ENCODE measurements around the gene ARL6IP1. TPM values are rescaled to one million over a fixed set of nuclear protein-coding genes. Genes with fewer than 3 reads are reported as not detected.
A peak's percentile ranks its signal among the peaks of the same experiment; 100 is the strongest.
"Not testable (repeated sequence)": the region's sequence is repeated elsewhere in the genome, so short reads cannot be mapped to it uniquely, and the experiment has no call there.

ARL6IP1 gene
- total and polyA plus RNA-seq, 8 donors, result 97.6 to 360 (median 214) TPM

- H3K4me3 ChIP-seq, result peak overlapping the region; percentile 78 to 79
- TF ChIP-seq CTCF (IDR thresholded peaks at IDR 0.05), result no peak
- peaks cover 36 to 52% of the 10 kb centered on the region in 2 donors for H3K4me1 ChIP-seq
- no peaks in the 10 kb centered on the region for H3K9me3 ChIP-seq
- no peaks in the 10 kb centered on the region for H3K27me3 ChIP-seq
- ATAC-seq, result no peak
- peak overlapping the region in 1 of 2 donors; percentile 89 for H3K27ac ChIP-seq
- DNase-seq, result no peak
- peaks cover 0 to 73% of the 10 kb centered on the region in 2 donors for H3K36me3 ChIP-seq
- intact Hi-C loops (cut with DNase I), result no loop called here
These were observed 12.4 kb downstream of the ARL6IP1 start for GRCh38 chr16:18788828-18789514.

- Histone ChIP-seq H3K4me1 (peaks cover 36 to 44% of the 10 kb centered on the region in 2 donors), H3K27ac (no peak overlapping the region), H3K4me3 (no peak overlapping the region), H3K27me3 (no peaks in the 10 kb centered on the region), H3K36me3 (peaks cover 0 to 67% of the 10 kb centered on the region in 2 donors), H3K9me3 (no peaks in the 10 kb centered on the region)
- DNase-seq (no peak), ATAC-seq (no peak)
- intact Hi-C loops (cut with DNase I), result no loop called here
- TF ChIP-seq CTCF (IDR thresholded peaks at IDR 0.05), result no peak
These were observed 16.3 kb downstream of the ARL6IP1 start for GRCh38 chr16:18784917-18785623.

GRCh38 chr16:18783430-18784341 lies 17.7 kb downstream of the ARL6IP1 start:
- peaks cover 36% of the 10 kb centered on the region in 2 donors for H3K4me1 ChIP-seq
- no peak for ATAC-seq
- H3K36me3 ChIP-seq, result peaks cover 0 to 65% of the 10 kb centered on the region in 2 donors
- no peak overlapping the region for H3K4me3 ChIP-seq
- no peaks in the 10 kb centered on the region for H3K27me3 ChIP-seq
- intact Hi-C loops (cut with DNase I), result no loop called here
- no peak for DNase-seq
- TF ChIP-seq CTCF (IDR thresholded peaks at IDR 0.05), result no peak
- H3K27ac ChIP-seq, result no peak overlapping the region
- no peaks in the 10 kb centered on the region for H3K9me3 ChIP-seq

GRCh38 chr16:18782697-18783429 lies 18.5 kb downstream of the ARL6IP1 start:
- ATAC-seq (no peak), DNase-seq (no peak)
- Histone ChIP-seq H3K27ac (no peak overlapping the region), H3K36me3 (peaks cover 0 to 57% of the 10 kb centered on the region in 2 donors), H3K27me3 (no peaks in the 10 kb centered on the region), H3K9me3 (no peaks in the 10 kb centered on the region), H3K4me3 (no peak overlapping the region), H3K4me1 (peaks cover 27 to 28% of the 10 kb centered on the region in 2 donors)
- intact Hi-C loops (cut with DNase I), result no loop called here
- no peak for TF ChIP-seq CTCF (IDR thresholded peaks at IDR 0.05)

- ATAC-seq; DNase-seq; H3K27ac ChIP-seq; H3K27me3 ChIP-seq; H3K4me3 ChIP-seq; intact Hi-C loops (cut with DNase I); H3K9me3 ChIP-seq: not testable (repeated sequence)
- Histone ChIP-seq H3K36me3 (peaks cover 0 to 41% of the 10 kb centered on the region in 2 donors), H3K4me1 (peaks cover 11 to 14% of the 10 kb centered on the region in 2 donors)
These were observed 20.1 kb downstream of the ARL6IP1 start for GRCh38 chr16:18781232-18781631.

GRCh38 chr16:18780460-18781026 lies 20.8 kb downstream of the ARL6IP1 start:
- H3K27ac ChIP-seq; H3K9me3 ChIP-seq; H3K4me1 ChIP-seq; ATAC-seq; H3K27me3 ChIP-seq; H3K4me3 ChIP-seq; DNase-seq; intact Hi-C loops (cut with DNase I): not testable (repeated sequence)
- peaks cover 0 to 34% of the 10 kb centered on the region in 2 donors for H3K36me3 ChIP-seq

GRCh38 chr16:18777664-18778063 lies 23.7 kb downstream of the ARL6IP1 start:
- DNase-seq; H3K9me3 ChIP-seq; ATAC-seq; H3K36me3 ChIP-seq; H3K4me3 ChIP-seq; H3K4me1 ChIP-seq; H3K27ac ChIP-seq; intact Hi-C loops (cut with DNase I); H3K27me3 ChIP-seq: not testable (repeated sequence)
